Measurements from ENCODE around the gene KCTD5. TPM values are rescaled to one million over a fixed set of nuclear protein-coding genes. Genes with fewer than 3 reads are reported as not detected.

Gene KCTD5
- total RNA-seq, 1 experiment from 2014 or later, result 27.8 TPM

DNA sequence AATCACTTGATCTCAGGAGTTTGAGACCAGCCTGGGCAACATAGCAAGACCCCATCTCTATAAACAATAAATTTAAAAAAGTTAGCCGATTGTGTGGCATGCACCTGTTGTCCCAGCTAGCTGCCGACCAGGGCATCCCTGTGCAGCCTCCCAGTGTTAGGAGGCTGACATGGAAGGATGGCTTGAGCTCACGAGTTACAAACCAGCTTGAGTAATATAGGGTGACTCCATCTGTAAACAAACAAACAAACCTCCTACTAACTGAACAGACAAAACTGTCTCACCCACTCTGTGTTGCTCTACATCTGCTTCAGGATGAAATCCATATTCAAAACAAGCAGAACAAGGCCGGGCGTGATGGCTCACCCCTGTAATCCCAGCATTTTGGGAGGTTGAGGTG, 44.6 kb downstream of the KCTD5 start (continued):
- TF ChIP-seq ZNF121 (CRISPR knock-in tag; IDR thresholded peaks at IDR 0.05), result no peak
- TF ChIP-seq EMX1 (CRISPR knock-in tag; IDR thresholded peaks at IDR 0.05), result no peak
- TF ChIP-seq NR1H2 (CRISPR knock-in tag; IDR thresholded peaks at IDR 0.05), result no peak

DNA sequence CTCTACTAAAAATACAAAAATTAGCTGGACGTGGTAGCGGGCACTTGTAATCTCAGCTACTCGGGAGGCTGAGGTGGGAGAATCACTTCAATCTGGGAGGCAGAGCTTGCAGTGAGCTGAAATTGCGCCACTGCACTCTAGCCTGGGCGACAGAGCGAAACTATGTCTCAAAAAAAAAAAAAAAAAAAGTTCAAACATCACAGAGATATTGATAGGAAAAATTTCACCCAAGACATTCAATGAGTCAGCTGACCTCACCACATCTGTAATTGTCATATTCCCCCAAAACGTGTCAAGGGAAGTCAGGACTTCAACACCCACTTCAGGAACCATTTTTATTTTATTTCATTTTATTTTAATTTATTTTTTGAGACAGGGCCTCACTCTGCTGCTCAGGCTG, 45.7 kb downstream of the KCTD5 start:
- ATAC-seq, result no peak
- no peak overlapping the region for H3K4me3 Mint-ChIP-seq
- CTCF ChIA-PET, result interaction anchor here (0.6 to 0.8 kb wide), 3 partner anchors 18 to 253 kb away, joined by 3 to 4 read pairs (median 4); partner anchors contain the start of gene TBC1D24

More for the DNA sequence above, 45.7 kb downstream of the KCTD5 start:
- Mint-ChIP-seq H3K27me3 (ENCODE audit: low read depth) (peaks cover 7% of the 10 kb centered on the region), H3K9me3 (no peaks in the 10 kb centered on the region), H3K36me3 (no peaks in the 10 kb centered on the region), H3K27ac (no peak overlapping the region), H3K4me1 (no peaks in the 10 kb centered on the region)
- DNase-seq (ENCODE audit: low spot score), result no peak
- TF ChIP-seq, protein P1, sequence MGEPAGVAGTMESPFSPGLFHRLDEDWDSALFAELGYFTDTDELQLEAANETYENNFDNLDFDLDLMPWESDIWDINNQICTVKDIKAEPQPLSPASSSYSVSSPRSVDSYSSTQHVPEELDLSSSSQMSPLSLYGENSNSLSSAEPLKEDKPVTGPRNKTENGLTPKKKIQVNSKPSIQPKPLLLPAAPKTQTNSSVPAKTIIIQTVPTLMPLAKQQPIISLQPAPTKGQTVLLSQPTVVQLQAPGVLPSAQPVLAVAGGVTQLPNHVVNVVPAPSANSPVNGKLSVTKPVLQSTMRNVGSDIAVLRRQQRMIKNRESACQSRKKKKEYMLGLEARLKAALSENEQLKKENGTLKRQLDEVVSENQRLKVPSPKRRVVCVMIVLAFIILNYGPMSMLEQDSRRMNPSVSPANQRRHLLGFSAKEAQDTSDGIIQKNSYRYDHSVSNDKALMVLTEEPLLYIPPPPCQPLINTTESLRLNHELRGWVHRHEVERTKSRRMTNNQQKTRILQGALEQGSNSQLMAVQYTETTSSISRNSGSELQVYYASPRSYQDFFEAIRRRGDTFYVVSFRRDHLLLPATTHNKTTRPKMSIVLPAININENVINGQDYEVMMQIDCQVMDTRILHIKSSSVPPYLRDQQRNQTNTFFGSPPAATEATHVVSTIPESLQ (CRISPR knock-in tag; IDR thresholded peaks at IDR 0.05), result no peak
- TF ChIP-seq GABPB1 (CRISPR knock-in tag; IDR thresholded peaks at IDR 0.05) (no peak), PRRX2 (CRISPR knock-in tag; IDR thresholded peaks at IDR 0.05) (no peak), OVOL2 (CRISPR knock-in tag; IDR thresholded peaks at IDR 0.05; ENCODE audit: borderline replicate concordance) (no peak), ZBTB21 (CRISPR knock-in tag; IDR thresholded peaks at IDR 0.05; ENCODE audit: borderline replicate concordance) (no peak), ZNF263 (CRISPR knock-in tag; IDR thresholded peaks at IDR 0.05; ENCODE audit: low read depth) (no peak), HMGA2 (CRISPR knock-in tag; IDR thresholded peaks at IDR 0.05) (no peak), ZNF416 (CRISPR knock-in tag; IDR thresholded peaks at IDR 0.05) (no peak), TP53 (CRISPR knock-in tag; IDR thresholded peaks at IDR 0.05) (no peak)
- TF ChIP-seq, protein P2, sequence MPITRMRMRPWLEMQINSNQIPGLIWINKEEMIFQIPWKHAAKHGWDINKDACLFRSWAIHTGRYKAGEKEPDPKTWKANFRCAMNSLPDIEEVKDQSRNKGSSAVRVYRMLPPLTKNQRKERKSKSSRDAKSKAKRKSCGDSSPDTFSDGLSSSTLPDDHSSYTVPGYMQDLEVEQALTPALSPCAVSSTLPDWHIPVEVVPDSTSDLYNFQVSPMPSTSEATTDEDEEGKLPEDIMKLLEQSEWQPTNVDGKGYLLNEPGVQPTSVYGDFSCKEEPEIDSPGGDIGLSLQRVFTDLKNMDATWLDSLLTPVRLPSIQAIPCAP (CRISPR knock-in tag; IDR thresholded peaks at IDR 0.05), result no peak
- TF ChIP-seq, protein P3, sequence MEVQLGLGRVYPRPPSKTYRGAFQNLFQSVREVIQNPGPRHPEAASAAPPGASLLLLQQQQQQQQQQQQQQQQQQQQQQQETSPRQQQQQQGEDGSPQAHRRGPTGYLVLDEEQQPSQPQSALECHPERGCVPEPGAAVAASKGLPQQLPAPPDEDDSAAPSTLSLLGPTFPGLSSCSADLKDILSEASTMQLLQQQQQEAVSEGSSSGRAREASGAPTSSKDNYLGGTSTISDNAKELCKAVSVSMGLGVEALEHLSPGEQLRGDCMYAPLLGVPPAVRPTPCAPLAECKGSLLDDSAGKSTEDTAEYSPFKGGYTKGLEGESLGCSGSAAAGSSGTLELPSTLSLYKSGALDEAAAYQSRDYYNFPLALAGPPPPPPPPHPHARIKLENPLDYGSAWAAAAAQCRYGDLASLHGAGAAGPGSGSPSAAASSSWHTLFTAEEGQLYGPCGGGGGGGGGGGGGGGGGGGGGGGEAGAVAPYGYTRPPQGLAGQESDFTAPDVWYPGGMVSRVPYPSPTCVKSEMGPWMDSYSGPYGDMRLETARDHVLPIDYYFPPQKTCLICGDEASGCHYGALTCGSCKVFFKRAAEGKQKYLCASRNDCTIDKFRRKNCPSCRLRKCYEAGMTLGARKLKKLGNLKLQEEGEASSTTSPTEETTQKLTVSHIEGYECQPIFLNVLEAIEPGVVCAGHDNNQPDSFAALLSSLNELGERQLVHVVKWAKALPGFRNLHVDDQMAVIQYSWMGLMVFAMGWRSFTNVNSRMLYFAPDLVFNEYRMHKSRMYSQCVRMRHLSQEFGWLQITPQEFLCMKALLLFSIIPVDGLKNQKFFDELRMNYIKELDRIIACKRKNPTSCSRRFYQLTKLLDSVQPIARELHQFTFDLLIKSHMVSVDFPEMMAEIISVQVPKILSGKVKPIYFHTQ (CRISPR knock-in tag; IDR thresholded peaks at IDR 0.05), result no peak
- TF ChIP-seq, protein P4, sequence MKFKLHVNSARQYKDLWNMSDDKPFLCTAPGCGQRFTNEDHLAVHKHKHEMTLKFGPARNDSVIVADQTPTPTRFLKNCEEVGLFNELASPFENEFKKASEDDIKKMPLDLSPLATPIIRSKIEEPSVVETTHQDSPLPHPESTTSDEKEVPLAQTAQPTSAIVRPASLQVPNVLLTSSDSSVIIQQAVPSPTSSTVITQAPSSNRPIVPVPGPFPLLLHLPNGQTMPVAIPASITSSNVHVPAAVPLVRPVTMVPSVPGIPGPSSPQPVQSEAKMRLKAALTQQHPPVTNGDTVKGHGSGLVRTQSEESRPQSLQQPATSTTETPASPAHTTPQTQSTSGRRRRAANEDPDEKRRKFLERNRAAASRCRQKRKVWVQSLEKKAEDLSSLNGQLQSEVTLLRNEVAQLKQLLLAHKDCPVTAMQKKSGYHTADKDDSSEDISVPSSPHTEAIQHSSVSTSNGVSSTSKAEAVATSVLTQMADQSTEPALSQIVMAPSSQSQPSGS (CRISPR knock-in tag; IDR thresholded peaks at IDR 0.05; ENCODE audit: borderline replicate concordance, low read depth), result no peak
- TF ChIP-seq, protein P5, sequence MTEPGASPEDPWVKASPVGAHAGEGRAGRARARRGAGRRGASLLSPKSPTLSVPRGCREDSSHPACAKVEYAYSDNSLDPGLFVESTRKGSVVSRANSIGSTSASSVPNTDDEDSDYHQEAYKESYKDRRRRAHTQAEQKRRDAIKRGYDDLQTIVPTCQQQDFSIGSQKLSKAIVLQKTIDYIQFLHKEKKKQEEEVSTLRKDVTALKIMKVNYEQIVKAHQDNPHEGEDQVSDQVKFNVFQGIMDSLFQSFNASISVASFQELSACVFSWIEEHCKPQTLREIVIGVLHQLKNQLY (CRISPR knock-in tag; IDR thresholded peaks at IDR 0.05), result no peak
- TF ChIP-seq, protein P6, sequence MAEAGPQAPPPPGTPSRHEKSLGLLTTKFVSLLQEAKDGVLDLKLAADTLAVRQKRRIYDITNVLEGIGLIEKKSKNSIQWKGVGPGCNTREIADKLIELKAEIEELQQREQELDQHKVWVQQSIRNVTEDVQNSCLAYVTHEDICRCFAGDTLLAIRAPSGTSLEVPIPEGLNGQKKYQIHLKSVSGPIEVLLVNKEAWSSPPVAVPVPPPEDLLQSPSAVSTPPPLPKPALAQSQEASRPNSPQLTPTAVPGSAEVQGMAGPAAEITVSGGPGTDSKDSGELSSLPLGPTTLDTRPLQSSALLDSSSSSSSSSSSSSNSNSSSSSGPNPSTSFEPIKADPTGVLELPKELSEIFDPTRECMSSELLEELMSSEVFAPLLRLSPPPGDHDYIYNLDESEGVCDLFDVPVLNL (CRISPR knock-in tag; IDR thresholded peaks at IDR 0.05; ENCODE audit: borderline replicate concordance, low read depth), result no peak
- POLR2A ChIA-PET, result no interaction called here
